ENCODE data around the gene CCP110. TPM values are rescaled to one million over a fixed set of nuclear protein-coding genes. Genes with fewer than 3 reads are reported as not detected.
A peak's percentile ranks its signal among the peaks of the same experiment; 100 is the strongest.

CCP110 gene
- total RNA-seq, 1 donor from 2014 or later: 8.5 TPM

DNA sequence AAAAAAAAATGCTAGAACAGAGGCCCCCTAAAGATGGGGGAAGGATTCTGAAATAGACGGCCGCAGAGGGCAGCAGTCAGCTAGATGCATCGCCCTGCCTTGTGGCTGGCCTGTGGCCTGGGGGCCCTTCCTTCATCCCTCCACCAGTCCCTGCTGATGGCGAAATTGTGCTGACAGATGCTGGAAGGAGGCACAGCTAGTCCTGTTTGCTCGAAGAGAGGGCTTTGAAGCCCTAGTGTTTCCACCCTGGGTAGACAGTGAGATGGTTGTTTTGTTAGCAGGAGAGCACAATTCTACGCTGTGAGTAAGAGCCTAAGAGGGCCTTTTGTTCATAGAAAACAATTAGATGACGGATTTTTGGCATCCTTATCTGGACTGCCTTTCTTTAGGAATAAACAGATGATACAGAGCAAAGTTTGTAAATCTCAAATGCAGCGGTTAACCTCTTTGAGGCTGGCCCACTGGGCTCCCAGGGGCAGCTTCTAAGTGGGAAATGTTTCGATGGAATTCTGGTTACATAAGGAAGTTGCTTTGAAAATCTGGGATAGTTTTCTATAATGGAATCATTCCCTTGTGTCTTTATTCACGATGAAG is 54.7 kb downstream of the CCP110 start:
- DNase-seq (ENCODE audit: missing footprints): no peak
- intact Hi-C loops (cut with DNase I): no loop called here
- ATAC-seq: no peak

DNA sequence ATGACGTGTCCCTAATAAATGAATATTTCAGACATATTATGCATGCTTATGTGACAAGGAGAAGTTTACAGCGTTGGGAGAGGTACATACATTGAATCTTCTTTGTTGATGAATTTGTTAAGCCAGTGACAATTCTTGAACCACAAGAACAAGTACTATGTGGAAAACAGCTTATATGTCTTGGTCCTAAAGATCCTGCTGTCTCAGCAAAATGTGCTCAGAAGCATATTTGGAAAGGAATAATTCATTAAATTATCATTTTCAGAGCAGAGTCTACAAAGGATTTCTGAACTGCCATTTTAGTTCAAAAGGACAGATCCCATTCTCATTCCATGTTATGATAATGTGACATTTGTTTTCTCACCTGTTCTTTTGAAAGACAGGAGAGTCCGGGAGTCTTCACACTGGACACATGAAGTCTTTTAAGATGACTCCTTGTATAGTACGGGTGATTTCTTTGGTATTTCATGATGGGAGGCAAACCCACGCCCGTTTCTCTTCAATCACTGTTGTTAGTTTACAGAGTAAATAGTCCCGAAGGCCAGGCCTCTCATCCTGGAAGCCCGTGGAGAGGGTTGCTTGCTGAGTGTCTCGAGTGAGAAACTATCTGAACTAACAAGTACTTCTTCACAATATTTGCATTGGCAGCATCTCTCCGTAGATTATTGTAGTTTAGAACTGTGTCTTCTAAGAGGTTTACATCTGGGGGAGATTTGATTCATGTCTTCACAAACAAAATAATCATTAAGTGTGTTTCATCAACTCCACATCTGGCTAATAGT is 58.5 kb downstream of the CCP110 start:
- no peak for DNase-seq (ENCODE audit: missing footprints)
- intact Hi-C loops (cut with DNase I): no loop called here
- no peak for ATAC-seq

DNA sequence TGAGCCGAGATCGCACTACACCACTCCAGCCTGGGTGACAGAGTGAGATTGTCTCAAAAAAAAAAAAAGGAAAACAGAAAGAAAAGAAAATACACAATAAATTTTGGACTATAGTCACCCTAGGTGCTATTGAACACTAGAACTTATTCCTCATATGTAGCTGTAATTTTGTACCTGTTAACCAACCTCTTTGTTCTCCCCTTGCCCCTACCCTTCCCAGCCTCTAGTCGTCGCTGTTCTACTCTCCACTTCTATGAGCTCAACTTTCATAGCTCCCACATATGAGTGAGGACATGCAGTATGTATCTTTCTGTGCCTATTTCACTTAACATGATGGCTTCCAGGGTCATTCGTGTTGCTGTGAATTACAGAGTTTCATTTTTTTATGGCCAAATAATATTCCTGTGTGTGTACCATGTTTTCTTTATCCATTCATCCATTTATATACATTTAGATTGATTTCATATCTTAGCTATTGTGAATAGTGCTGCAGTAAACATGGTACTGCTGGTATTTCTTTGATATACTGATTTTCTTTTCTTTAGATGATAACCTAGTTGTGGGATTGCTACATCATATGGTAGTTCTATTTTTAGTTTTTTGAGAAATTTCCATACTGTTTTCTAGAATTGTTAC is 60.0 kb downstream of the CCP110 start:
- ATAC-seq: no peak
- DNase-seq (ENCODE audit: missing footprints): no peak
- intact Hi-C loops (cut with DNase I): no loop called here

DNA sequence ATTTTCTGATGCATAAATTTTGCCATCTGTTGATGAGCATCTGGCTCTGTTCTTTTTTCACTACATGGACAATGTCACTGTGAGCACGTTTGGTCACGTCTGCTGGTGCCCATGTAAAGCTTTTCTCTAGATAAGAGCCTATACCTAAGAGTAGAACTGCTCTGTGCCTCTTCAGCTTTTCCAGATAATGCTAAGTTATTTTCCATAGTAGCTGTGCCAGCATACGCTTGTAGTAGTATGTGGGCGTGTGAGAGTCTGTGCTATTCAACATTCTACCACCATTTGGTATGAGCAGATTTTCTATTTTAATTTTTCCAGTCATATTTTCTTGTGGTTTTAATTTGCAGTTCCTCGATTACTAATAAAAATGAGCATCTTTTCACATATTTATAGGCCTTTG is 64.9 kb downstream of the CCP110 start:
- DNase-seq (ENCODE audit: missing footprints) (no peak), ATAC-seq (peak; percentile 86)
- intact Hi-C loops (cut with DNase I): no loop called here

DNA sequence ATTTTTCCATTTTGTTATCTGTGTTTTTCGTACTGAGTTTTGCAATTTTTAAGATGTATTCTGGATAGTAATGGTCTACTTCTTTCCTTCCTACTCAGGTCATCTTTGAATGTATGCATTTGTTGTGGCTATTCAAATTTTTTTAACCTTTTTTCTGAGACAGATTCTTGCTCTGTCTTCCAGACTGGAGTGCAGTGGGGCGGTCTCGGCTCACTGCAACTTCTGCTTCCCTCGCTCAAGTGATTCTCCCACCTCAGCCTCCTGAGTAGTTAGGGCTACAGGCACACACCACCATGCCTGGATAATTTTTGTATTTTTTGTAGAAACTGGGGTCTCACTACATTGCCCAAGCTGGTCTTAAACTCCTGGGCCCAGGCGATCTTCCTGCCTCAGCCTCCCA is 65.4 kb downstream of the CCP110 start:
- intact Hi-C loops (cut with DNase I): no loop called here
- ATAC-seq: no peak
- DNase-seq (ENCODE audit: missing footprints): no peak

DNA sequence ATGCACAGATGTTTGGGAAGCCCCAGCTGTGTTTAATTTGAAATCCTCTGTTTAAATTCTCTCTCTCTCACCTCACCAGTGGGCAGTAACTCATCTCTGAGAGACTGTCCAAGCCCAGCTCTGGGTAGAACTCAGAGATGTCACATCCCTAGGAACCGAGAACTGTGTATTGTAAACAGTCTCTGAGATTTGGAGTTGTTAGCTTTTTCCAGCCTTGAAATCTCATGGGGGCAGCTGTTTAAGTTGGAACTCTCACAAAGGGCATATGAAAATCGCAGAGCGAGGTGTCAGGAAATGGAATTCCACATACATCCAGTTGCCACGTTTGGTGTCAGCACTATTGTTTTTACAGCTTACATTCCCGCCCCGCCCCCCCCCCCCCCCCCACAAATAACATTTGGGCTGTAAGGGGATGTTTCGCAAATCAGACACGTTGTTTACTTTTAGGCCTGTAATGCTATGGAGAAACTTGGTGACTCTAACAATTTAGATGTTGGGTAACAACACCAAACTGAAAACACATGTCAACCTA is 66.1 kb downstream of the CCP110 start:
- intact Hi-C loops (cut with DNase I): no loop called here
- ATAC-seq: peak; percentile 41
- DNase-seq (ENCODE audit: missing footprints): no peak

DNA sequence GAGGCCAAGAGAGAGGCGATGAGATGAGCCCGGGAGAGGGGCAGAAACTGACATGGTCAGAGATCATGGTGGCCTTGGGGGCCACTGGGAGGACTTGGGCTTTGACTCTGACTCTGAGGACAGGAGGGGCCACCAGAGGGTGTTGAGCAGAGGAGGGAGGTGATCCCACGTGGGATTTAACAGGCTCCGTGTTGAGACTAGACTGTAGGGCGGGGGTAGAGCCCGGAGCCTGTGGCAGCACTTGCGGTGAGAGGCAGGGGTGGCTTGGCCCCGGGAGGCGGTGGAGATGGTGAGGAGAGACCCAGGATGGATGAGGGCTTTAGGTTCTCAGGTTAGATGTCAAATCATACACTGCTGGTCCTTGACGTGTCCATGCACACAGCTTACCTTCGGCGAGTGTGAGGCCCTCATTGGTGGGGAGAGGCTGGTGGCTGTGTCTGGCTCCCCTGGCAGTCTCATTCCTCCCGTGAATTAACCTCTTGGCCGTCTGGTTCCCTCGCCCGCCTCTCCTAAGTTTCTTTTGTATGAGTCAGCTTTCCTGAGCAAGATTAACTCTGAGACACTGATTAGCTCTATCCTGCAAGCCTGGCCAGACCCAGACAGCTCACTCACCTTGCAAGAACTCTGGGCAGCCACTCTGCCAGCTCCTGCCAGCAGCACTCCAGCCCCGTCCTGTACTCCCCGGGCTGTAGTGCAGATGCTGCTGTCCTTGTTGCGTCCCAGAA is 71.5 kb downstream of the CCP110 start:
- intact Hi-C loops (cut with DNase I): no loop called here
- peak; percentile 66 for ATAC-seq
- DNase-seq (ENCODE audit: missing footprints): no peak

DNA sequence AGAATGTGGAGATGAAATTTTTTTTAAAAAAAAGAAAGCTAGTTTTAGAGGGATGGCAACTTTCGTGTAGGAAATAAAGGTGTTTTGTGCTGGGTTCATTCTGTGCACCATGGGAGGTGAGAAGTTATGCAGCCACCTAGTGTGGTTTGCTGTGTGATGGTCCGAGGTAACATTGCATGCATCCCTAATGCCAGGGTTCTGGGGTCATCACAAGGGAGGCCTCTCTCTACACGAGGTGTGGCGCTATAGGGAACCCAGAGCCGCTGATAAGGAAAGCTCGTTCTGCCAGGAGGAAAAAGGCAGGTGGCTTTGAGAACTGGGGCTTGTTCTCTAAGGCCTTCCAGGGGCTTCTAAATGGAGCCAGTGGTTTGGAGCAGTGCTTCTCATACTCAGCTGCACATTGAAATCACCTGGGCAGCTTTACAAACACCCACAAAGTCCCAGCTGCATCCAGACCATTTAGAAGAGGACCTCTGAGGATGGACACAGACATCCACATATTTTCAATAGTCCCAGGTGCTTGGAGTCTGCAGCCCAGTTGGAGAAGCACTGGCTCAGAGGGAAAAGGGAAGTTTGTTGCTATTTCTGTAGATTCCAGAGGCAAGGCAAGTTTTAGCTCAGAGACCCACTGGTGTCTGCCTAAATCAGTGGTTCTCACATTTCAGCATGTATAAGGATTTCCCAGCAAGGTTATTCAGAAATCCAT is 75.2 kb downstream of the CCP110 start:
- DNase-seq (ENCODE audit: missing footprints) (no peak), ATAC-seq (no peak)
- intact Hi-C loops (cut with DNase I): no loop called here

DNA sequence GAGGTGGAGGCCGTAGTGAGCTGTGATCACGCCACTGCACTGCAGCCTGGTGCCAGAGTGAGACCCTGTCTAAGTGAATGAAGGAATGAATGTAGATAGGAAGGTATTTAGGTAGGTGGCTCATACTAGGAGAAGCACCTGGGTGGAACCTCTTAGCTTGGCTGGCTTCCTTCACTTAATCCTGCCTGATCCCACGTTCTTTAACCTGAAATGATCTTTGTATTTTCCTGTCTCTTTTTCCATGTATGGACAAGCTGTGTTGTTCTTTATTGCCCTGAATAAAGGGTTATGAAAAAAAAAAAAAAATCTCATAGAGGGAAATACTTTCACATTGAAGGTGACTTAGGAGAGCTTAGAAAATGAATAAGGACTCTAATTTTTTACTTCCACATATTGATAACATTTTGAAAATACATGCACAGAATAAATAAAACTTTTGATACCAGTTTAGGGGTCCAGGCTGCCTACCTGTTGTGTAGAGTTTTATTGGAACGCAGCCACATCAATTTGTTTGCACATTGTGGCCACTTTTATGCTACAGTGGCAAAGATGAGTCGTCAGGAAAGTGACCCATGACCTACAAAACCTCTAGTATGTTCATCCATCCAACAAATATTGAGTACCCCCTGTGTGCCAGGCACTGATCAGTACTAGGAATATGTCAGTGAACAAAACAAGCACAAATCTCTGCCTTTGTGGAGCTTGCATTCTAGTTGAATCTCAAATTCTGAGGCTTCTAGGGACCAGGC is 76.4 kb downstream of the CCP110 start:
- DNase-seq (ENCODE audit: missing footprints) (no peak), ATAC-seq (no peak)
- intact Hi-C loops (cut with DNase I): loop anchor here (5.0 kb wide), 2 partner anchors 43 to 117 kb away; partner anchors contain the start of genes IQCK, KNOP1 and VPS35L

DNA sequence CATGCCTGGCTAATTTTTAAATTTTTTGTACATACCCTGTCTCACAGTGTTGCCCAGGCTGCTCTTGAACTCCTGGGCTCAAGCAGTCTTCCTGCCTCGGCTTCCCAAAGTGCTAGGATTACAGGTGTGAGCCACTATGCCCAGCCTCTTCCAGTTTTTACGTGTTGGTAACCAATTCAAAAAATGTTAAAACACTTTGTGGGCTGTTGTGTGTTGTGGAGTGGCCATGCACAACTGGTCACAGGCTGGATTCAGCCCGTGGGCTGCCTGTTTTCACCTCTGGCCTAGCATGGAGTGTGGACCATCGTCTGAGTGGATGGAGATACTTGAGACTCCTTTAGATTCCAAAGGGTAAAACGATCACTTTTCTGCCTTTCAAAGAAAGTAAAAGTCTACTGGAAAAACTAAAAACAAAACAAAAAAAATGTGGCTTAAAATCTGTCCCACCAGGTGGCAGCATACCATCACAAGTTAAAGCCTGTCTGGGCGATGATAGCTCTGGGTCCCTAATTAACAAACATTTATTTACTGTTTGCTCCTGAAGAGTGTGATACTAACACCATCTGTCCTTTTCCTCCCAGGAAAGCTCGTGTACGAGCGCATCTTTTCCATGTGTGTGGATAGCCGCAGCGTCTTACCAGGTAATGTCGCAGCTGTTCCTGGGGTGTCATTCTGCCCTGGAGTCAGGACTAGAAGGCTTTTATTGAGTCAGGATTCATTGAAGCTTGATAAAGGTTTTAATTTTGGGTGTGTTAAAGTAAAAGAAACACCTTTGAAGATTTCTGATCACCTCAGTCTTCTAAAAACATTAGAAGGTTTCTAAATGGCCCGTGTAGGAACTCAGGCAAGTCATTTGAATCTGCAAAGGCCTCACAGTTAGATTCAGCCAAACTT is 77.6 kb downstream of the CCP110 start:
- ATAC-seq (no peak), DNase-seq (ENCODE audit: missing footprints) (no peak)
- intact Hi-C loops (cut with DNase I): loop anchor here (1.0 to 5.0 kb wide), 3 partner anchors 44 to 285 kb away; partner anchors contain the start of genes IQCK, KNOP1 and VPS35L

Other genes starting within 250 kb of the CCP110 start
- gene CLEC19A, start 238.2 kb upstream of the CCP110 start, total RNA-seq: not detected
- gene TMC5, start 106.1 kb upstream of the CCP110 start, total RNA-seq: not detected
- 110 TPM for gene GDE1, start 1.8 kb upstream of the CCP110 start, total RNA-seq
- gene VPS35L, start 31.8 kb downstream of the CCP110 start, total RNA-seq: 24.6 TPM
- 8.4 TPM for gene KNOP1, start 194.3 kb downstream of the CCP110 start, total RNA-seq
- gene IQCK, start 194.3 kb downstream of the CCP110 start, total RNA-seq: 5.2 TPM